Urinary bladder (tissue), 4 donors: ENCODE measurements around the gene NRCAM. TPM values are rescaled to one million over a fixed set of nuclear protein-coding genes. Genes with fewer than 3 reads are reported as not detected.
A peak's percentile ranks its signal among the peaks of the same experiment; 100 is the strongest.

ENCODE experiments used
- DNase-seq: peaks from one replicate; pipeline ENCODE4 v3.0.0-alpha.2; 2015; ENCODE audit errors: extremely low spot score
- H3K27ac ChIP-seq: one replicate; pipeline ENCODE4 v1.5.1; 2013; ENCODE audit warnings: low read depth, mild to moderate bottlenecking, moderate library complexity
- H3K36me3 ChIP-seq: one replicate; pipeline ENCODE4 v1.6.1; 2013; ENCODE audit warnings: mild to moderate bottlenecking, moderate library complexity; ENCODE audit not compliant: insufficient read depth
- H3K4me1 ChIP-seq: one replicate; pipeline ENCODE4 v1.6.1; 2013; ENCODE audit warnings: mild to moderate bottlenecking, moderate library complexity; ENCODE audit not compliant: insufficient read depth
- H3K4me3 ChIP-seq: one replicate; pipeline ENCODE4 v1.5.1; 2013; ENCODE audit warnings: low read depth, low read length
- WGBS: extraction: QIAGEN DNeasy Blood & Tissue Kit; methylation state at CpG from one replicate; pipeline ENCODE4 v1.1.7; 2013; 5-methylcytosine and 5-hydroxymethylcytosine counted together
- polyA plus RNA-seq: library from polyadenylated mRNA; stranded (reverse); fragments of 200-250 nt; gene quantifications from one replicate; pipeline ENCODE4 v1.2.3, GENCODE V29; 2013
- total RNA-seq: library from RNA; depleted of rRNA; stranded (reverse); fragments of >200 nt; gene quantifications from one replicate; pipeline ENCODE4 v1.2.3, GENCODE V29; 2014
- donor health status: healthy with polysubstance abuse.
- donor health status: healthy.

The NRCAM gene
- total and polyA plus RNA-seq, 2 donors: 2.0 to 9.7 TPM

- WGBS: 44% methylated on average over 1 of the region's 1 CpG
- no peak for DNase-seq
- Histone ChIP-seq H3K27ac (no peak overlapping the region), H3K36me3 (no peaks in the 10 kb centered on the region), H3K4me3 (no peak overlapping the region), H3K4me1 (no peaks in the 10 kb centered on the region)
Observed at GRCh38 chr7:108196004-108196403, 260.2 kb downstream of the NRCAM start.

GRCh38 chr7:108193594-108194498 is 262.4 kb downstream of the NRCAM start:
- Histone ChIP-seq H3K4me3 (no peak overlapping the region), H3K27ac (no peak overlapping the region), H3K36me3 (no peaks in the 10 kb centered on the region), H3K4me1 (no peaks in the 10 kb centered on the region)
- DNase-seq: no peak
- 70% methylated on average over 9 of the region's 9 CpGs for WGBS

- no peak overlapping the region for H3K4me3 ChIP-seq
- WGBS: 83% methylated on average over 4 of the region's 4 CpGs
- H3K36me3 ChIP-seq: no peaks in the 10 kb centered on the region
- no peak for DNase-seq
- no peak overlapping the region for H3K27ac ChIP-seq
- no peaks in the 10 kb centered on the region for H3K4me1 ChIP-seq
Observed at GRCh38 chr7:108190891-108191290, 265.3 kb downstream of the NRCAM start.

- Histone ChIP-seq H3K36me3 (no peaks in the 10 kb centered on the region), H3K4me3 (no peak overlapping the region), H3K4me1 (no peaks in the 10 kb centered on the region), H3K27ac (no peak overlapping the region)
- 63% methylated on average over 7 of the region's 7 CpGs for WGBS
- no peak for DNase-seq
Observed at GRCh38 chr7:108189733-108190388, 266.4 kb downstream of the NRCAM start.

- Histone ChIP-seq H3K4me3 (no peak overlapping the region), H3K27ac (no peak overlapping the region), H3K36me3 (no peaks in the 10 kb centered on the region), H3K4me1 (no peaks in the 10 kb centered on the region)
- DNase-seq: no peak
- 92% methylated on average over 3 of the region's 3 CpGs for WGBS
Observed at GRCh38 chr7:108188724-108189123, 267.5 kb downstream of the NRCAM start.

GRCh38 chr7:108181073-108181985 is 274.9 kb downstream of the NRCAM start:
- WGBS: 50% methylated on average over 8 of the region's 8 CpGs
- no peaks in the 10 kb centered on the region for H3K36me3 ChIP-seq
- peak; percentile 45 for DNase-seq
- no peak overlapping the region for H3K27ac ChIP-seq
- H3K4me3 ChIP-seq: no peak overlapping the region
- H3K4me1 ChIP-seq: no peaks in the 10 kb centered on the region

GRCh38 chr7:108178398-108178797 is 277.8 kb downstream of the NRCAM start:
- H3K4me3 ChIP-seq: no peak overlapping the region
- H3K4me1 ChIP-seq: no peaks in the 10 kb centered on the region
- no peak for DNase-seq
- WGBS: 47% methylated on average over 3 of the region's 3 CpGs
- no peaks in the 10 kb centered on the region for H3K36me3 ChIP-seq
- H3K27ac ChIP-seq: no peak overlapping the region

- Histone ChIP-seq H3K27ac (no peak overlapping the region), H3K4me3 (no peak overlapping the region), H3K4me1 (no peaks in the 10 kb centered on the region), H3K36me3 (no peaks in the 10 kb centered on the region)
- no peak for DNase-seq
- WGBS: 91% methylated on average over 8 of the region's 8 CpGs
Observed at GRCh38 chr7:108171164-108171563, 285.1 kb downstream of the NRCAM start.

- WGBS: 67% methylated on average over 5 of the region's 5 CpGs
- Histone ChIP-seq H3K27ac (no peak overlapping the region), H3K36me3 (no peaks in the 10 kb centered on the region), H3K4me3 (no peak overlapping the region), H3K4me1 (no peaks in the 10 kb centered on the region)
- no peak for DNase-seq
Observed at GRCh38 chr7:108170251-108170650, 286.0 kb downstream of the NRCAM start.

GRCh38 chr7:108167460-108167859 is 288.8 kb downstream of the NRCAM start:
- DNase-seq: no peak
- H3K4me3 ChIP-seq: no peak overlapping the region
- no peaks in the 10 kb centered on the region for H3K36me3 ChIP-seq
- H3K27ac ChIP-seq: no peak overlapping the region
- 36% methylated on average over 7 of the region's 7 CpGs for WGBS
- H3K4me1 ChIP-seq: no peaks in the 10 kb centered on the region

GRCh38 chr7:108166687-108167086 is 289.5 kb downstream of the NRCAM start:
- no peak for DNase-seq
- Histone ChIP-seq H3K4me1 (no peaks in the 10 kb centered on the region), H3K36me3 (no peaks in the 10 kb centered on the region), H3K27ac (no peak overlapping the region), H3K4me3 (no peak overlapping the region)
- 94% methylated on average over 5 of the region's 5 CpGs for WGBS

- Histone ChIP-seq H3K27ac (no peak overlapping the region), H3K4me3 (no peak overlapping the region), H3K4me1 (no peaks in the 10 kb centered on the region), H3K36me3 (no peaks in the 10 kb centered on the region)
- no peak for DNase-seq
- WGBS: 91% methylated on average over 2 of the region's 2 CpGs
Observed at GRCh38 chr7:108165723-108166122, 290.5 kb downstream of the NRCAM start.

GRCh38 chr7:108164946-108165345 is 291.3 kb downstream of the NRCAM start:
- Histone ChIP-seq H3K27ac (no peak overlapping the region), H3K36me3 (no peaks in the 10 kb centered on the region), H3K4me1 (no peaks in the 10 kb centered on the region), H3K4me3 (no peak overlapping the region)
- 71% methylated on average over 6 of the region's 6 CpGs for WGBS
- no peak for DNase-seq
